Adrenal gland (tissue), 12 donors: Measurements from ENCODE around the gene SOX4. TPM values are rescaled to one million over a fixed set of nuclear protein-coding genes. Genes with fewer than 3 reads are reported as not detected.

Source experiments
- DNase-seq, 7 donors: peaks; one replicate each; pipeline ENCODE4 v3.0.0-alpha.2; 2019 to 2020
- H3K27ac ChIP-seq, 5 donors: fragments of 200-600 bp; sonication (generic) in 4 of 5; 1 replicate in 3 of 5; 2 replicates in 2 of 5; pipeline versions ENCODE4 v1.5.1 to v1.8.0; 2016 to 2020; ENCODE audit warnings: mild to moderate bottlenecking in 1 of 5
- H3K27me3 ChIP-seq: fragments of 200-600 bp; 2 replicates; pipeline ENCODE4 v1.8.0; 2021
- H3K36me3 ChIP-seq, 2 donors: fragments of 200-600 bp; replicated peaks in 1 of 2; 1 replicate in 1 of 2; 2 replicates in 1 of 2; pipeline versions ENCODE4 v1.5.1 to v1.8.0; 2018 to 2022
- H3K4me1 ChIP-seq, 2 donors: fragments of 200-600 bp; replicated peaks in 1 of 2; 1 replicate in 1 of 2; 2 replicates in 1 of 2; pipeline versions ENCODE4 v1.5.1 to v1.8.0; 2018 to 2021
- H3K4me3 ChIP-seq, 4 donors: fragments of 200-600 bp; sonication (generic) in 3 of 4; one replicate each; pipeline ENCODE4 v1.5.1; 2016 to 2018
- H3K9me3 ChIP-seq, 3 donors: fragments of 200-600 bp; sonication (generic) in 1 of 3; replicated peaks in 1 of 3; 1 replicate in 2 of 3; 2 replicates in 1 of 3; pipeline versions ENCODE4 v1.5.1 to v1.8.0; 2016 to 2021
- POLR2A ChIP-seq, 2 donors: fragments of 450-650 bp; IDR thresholded peaks; one replicate each; pipeline ENCODE4 v1.6.1; 2017; ENCODE audit warnings: antibody characterized with exemption in 2 of 2, mild to moderate bottlenecking in 2 of 2, moderate library complexity in 1 of 2
- WGBS, 4 donors: extraction: QIAGEN DNeasy Blood & Tissue Kit in 2 of 4; methylation state at CpG; one replicate each; pipeline versions ENCODE4 v1.1.5 to v1.1.7; 2013 to 2017; 5-methylcytosine and 5-hydroxymethylcytosine counted together
- intact Hi-C, 2 donors: fragments of 100-400 bp; cut with DNase I; formaldehyde crosslinking; loops; one replicate each; pipeline versions ENCODE4 v1.14.1 to v1.15.0; 2022 to 2023
- polyA plus RNA-seq, 3 donors: library from polyadenylated mRNA; stranded (reverse); fragments of 200-250 nt in 2 of 3; fragments of 350-450 nt in 1 of 3; fragmentation: Illumina TruSeq in 1 of 3; extraction: RNeasy Lipid Tissue Mini Kit (QIAGEN cat#74804) in 1 of 3; gene quantifications; one replicate each; pipeline ENCODE4 v1.2.3, GENCODE V29; 2013 to 2014
- total RNA-seq, 9 donors: library from RNA; depleted of rRNA in 4 of 9; stranded (reverse); fragments of >200 nt in 4 of 9; fragments of 120-200 nt in 1 of 9; fragmentation: NEBNext Ultra II Directional in 1 of 9; extraction: Animal tissue kit (Norgen Biotek cat#: 25700) in 1 of 9; gene quantifications; one replicate each; pipeline versions ENCODE4 v1.1.0 to v1.2.4, GENCODE V29; 2013 to 2023
- TF ChIP-seq, protein P1 (sequence below), 6 experiments: fragments of 450-650 bp in 4 of 6; fragments of 200-600 bp in 2 of 6; sonication (generic) in 1 of 6; IDR thresholded peaks; 1 replicate in 5 of 6; 2 replicates in 1 of 6; pipeline versions ENCODE4 v1.5.1 to v1.8.0; 2016 to 2021; ENCODE audit warnings: antibody characterized with exemption in 6 of 6, mild to moderate bottlenecking in 2 of 6, moderate library complexity in 1 of 6
- donor health status: healthy with polysubstance abuse.
- donor health status: Bipolar disorder and iron deficiency.
- donor health status: DM: yes; HTN: yes; CAD: no.
- donor health status: DM: no; HTN: no; CAD: no.
- donor health status: DM: no; HTN: no; CAD: no.
- donor health status: DM: yes; HTN: yes; CAD: no.

The SOX4 gene
- total and polyA plus RNA-seq, 12 donors = 1.6 to 12.8 (median 6.6) TPM

- Histone ChIP-seq H3K27me3 (no peaks in the 10 kb centered on the region), H3K36me3 (no peaks in the 10 kb centered on the region), H3K4me1 (no peaks in the 10 kb centered on the region), H3K9me3 (no peaks in the 10 kb centered on the region), H3K27ac (no peak overlapping the region), H3K4me3 (no peak overlapping the region)
- intact Hi-C loops = no loop called here
- no peak for DNase-seq
- 52 to 67% (median 53%) methylated on average over 1 of the region's 1 CpG for WGBS, 4 donors
- TF ChIP-seq POLR2A (IDR thresholded peaks at IDR 0.05) = no peak
- TF ChIP-seq, protein P1, sequence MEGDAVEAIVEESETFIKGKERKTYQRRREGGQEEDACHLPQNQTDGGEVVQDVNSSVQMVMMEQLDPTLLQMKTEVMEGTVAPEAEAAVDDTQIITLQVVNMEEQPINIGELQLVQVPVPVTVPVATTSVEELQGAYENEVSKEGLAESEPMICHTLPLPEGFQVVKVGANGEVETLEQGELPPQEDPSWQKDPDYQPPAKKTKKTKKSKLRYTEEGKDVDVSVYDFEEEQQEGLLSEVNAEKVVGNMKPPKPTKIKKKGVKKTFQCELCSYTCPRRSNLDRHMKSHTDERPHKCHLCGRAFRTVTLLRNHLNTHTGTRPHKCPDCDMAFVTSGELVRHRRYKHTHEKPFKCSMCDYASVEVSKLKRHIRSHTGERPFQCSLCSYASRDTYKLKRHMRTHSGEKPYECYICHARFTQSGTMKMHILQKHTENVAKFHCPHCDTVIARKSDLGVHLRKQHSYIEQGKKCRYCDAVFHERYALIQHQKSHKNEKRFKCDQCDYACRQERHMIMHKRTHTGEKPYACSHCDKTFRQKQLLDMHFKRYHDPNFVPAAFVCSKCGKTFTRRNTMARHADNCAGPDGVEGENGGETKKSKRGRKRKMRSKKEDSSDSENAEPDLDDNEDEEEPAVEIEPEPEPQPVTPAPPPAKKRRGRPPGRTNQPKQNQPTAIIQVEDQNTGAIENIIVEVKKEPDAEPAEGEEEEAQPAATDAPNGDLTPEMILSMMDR (IDR thresholded peaks at IDR 0.05) = no peak
These were observed 28.1 kb upstream of the SOX4 start for GRCh38 chr6:21565431-21565830.

DNA sequence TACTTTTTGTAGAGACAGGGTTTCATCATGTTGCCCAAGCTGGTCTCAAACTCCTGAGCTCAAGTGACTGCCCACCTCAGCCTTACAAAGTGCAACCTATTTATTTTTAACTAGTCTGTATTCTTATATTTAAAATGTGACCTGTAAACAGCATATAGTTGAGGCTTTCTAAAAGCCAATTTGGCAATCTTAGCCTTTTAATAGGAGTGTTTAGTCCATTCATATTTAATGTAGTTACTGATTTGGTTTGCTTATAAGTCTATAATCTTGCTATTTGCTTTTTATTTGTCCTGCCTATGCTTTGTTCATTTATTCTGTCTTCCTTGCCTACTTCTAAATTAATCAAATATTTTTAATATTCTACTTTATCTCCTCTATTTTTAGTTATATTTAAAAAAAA, 15.0 kb upstream of the SOX4 start:
- no peaks in the 10 kb centered on the region for H3K4me1 ChIP-seq
- no peaks in the 10 kb centered on the region for H3K9me3 ChIP-seq
- no peak overlapping the region for H3K27ac ChIP-seq
- no peak for DNase-seq
- H3K27me3 ChIP-seq = no peaks in the 10 kb centered on the region
- no peaks in the 10 kb centered on the region for H3K36me3 ChIP-seq
- no peak for TF ChIP-seq POLR2A (IDR thresholded peaks at IDR 0.05)
- TF ChIP-seq, protein P1 (IDR thresholded peaks at IDR 0.05) = no peak
- intact Hi-C loops = no loop called here
- H3K4me3 ChIP-seq = no peak overlapping the region

DNA sequence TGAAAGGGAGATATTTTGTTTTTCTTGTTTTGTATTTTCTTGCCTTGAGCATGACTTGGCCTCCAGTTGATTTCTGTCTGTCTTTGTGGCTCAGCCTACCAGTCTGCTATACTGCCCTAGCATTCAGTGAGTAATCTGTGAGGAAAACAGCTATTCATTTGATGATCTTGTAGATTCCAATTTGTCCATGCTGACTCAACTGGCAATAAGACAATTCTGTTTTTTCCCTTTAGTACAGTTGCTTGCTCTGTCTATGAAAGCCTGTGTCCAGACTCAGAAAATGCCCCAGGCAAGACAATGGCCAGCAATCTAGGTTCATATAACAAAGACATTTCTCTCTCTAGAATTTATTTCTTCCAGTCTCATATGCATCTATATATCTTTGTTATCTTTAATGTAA, 10.9 kb upstream of the SOX4 start:
- Histone ChIP-seq H3K27ac (no peak overlapping the region), H3K27me3 (no peaks in the 10 kb centered on the region), H3K4me1 (no peaks in the 10 kb centered on the region), H3K4me3 (no peak overlapping the region), H3K36me3 (no peaks in the 10 kb centered on the region), H3K9me3 (no peaks in the 10 kb centered on the region)
- DNase-seq = no peak
- TF ChIP-seq, protein P1 (IDR thresholded peaks at IDR 0.05) = no peak
- TF ChIP-seq POLR2A (IDR thresholded peaks at IDR 0.05) = no peak
- intact Hi-C loops = no loop called here

- no peak for DNase-seq
- Histone ChIP-seq H3K36me3 (no peaks in the 10 kb centered on the region), H3K4me3 (no peak overlapping the region), H3K9me3 (no peaks in the 10 kb centered on the region), H3K27ac (no peak overlapping the region), H3K4me1 (no peaks in the 10 kb centered on the region), H3K27me3 (no peaks in the 10 kb centered on the region)
- intact Hi-C loops = loop anchor here in 1 of 2 donors (5.0 kb wide), 1 partner anchor 1024 kb away; no protein-coding TSS in a partner anchor
- WGBS, 4 donors = 58 to 64% (median 60%) methylated on average over 3 of the region's 3 CpGs
- TF ChIP-seq, protein P1 (IDR thresholded peaks at IDR 0.05) = no peak
- TF ChIP-seq POLR2A (IDR thresholded peaks at IDR 0.05) = no peak
These were observed 7.3 kb upstream of the SOX4 start for GRCh38 chr6:21586300-21586699.
